Umbilical cord (tissue), 2 donors: ENCODE measurements around the gene NUDCD2. TPM values are rescaled to one million over a fixed set of nuclear protein-coding genes. Genes with fewer than 3 reads are reported as not detected.
A peak's percentile ranks its signal among the peaks of the same experiment; 100 is the strongest.
"Not testable (repeated sequence)": the region's sequence is repeated elsewhere in the genome, so short reads cannot be mapped to it uniquely, and the experiment has no call there.

Experiments
- DNase-seq: peaks from one replicate; pipeline ENCODE4 v3.0.0-alpha.2; 2015; ENCODE audit warnings: low spot score
- total RNA-seq: library from RNA; depleted of rRNA; stranded (reverse); fragments of >200 nt; gene quantifications from one replicate; pipeline ENCODE4 v1.2.3, GENCODE V29; 2014; ENCODE audit warnings: low replicate concordance; ENCODE audit not compliant: insufficient read depth

NUDCD2 gene
- total RNA-seq, 1 donor from 2014 or later = 16.4 TPM

DNA sequence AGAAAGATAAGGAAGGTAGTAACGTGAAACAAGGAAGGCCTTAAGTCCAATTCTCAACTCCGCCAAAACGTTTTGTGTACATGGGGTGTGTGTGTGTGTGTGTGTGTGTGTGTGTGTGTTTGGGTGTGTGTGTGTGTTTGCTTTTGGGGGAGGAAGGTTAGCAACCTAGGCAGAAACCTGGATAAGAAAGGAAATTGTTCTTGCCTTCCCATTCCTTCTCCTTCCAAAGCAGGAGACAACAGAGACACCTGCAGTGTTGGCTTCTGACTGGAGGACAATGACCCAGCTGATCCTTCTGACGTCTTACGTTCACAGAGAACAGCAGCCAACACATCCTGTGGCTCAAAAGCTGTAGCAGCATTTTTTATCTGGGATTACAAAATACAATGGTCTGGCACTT lies 26.6 kb downstream of the NUDCD2 start:
- no peak for DNase-seq

DNA sequence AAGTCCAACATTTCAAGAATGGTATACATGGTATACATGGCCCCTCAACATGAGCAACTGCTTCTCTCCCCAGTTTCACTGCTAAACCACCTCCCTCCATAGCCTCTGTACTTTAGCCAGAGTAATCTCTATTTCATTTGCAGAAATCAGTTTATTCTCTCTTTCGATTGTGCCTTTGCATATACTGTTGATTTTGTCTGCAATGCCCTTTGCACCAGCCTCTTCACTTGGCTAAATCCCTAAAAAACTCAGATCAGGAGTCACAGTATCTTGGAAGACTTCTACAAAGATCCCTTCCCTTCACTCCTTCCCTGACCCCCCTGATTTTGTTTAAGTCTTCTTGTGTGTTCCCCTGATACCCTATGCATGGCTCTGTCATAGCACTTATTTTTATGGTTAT lies 27.4 kb downstream of the NUDCD2 start:
- no peak for DNase-seq

DNA sequence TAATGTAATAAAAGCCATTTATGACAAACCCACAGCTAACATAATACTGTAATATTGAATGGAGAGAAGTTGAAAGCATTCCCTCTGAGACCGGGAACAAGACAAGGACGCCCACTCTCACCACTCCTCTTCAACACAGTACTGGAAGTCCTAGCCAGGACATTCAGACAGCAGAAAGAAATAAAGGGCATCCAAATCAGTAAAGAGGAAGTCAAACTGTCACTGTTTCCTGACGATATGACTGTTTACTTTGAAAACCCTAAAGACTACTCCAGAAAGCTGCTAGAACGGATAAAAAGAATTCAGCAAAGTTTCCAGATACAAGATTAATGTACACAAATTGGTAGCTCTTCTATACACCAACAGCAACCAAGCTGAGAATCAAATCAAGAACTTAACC lies 33.8 kb downstream of the NUDCD2 start:
- not testable (repeated sequence) for DNase-seq

DNA sequence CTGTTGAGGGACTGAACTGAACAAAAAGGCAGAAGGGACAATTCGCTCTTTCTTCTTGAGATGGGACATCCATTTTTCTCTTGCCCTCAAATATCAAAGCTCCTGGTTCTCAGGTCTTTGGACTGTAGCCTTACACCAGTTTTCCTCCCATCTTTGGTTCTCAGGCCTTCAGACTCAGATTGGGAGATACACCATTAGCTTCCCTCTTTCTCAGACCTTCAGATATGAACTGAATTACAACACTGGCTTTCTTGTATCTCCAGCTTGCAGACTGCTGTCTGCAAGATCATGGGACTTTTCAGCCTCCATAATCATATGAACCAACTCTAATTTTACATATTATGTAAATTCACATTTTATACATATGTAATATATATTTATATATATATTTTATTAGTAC lies 35.1 kb downstream of the NUDCD2 start:
- DNase-seq = no peak

DNA sequence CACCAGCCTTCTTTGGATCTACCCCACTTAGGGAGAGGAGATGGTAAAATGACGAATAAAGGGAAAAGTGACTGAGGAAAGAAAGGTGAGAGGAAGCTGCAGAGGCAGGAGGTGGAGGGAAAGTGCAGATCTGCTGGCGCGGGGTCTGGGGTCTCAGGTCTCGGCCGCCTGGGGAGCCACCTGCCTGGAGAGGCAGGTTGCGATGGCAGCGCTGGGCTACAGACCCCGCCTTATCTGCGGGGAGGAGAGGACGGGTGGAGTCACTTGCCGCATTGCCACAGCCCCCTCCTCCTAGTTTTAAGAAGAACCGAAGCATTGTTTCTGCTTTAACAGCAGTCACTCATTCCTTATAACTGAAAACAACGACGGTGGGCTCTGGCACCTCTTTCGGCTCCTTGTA lies 44.2 kb downstream of the NUDCD2 start:
- DNase-seq = not testable (repeated sequence)

DNA sequence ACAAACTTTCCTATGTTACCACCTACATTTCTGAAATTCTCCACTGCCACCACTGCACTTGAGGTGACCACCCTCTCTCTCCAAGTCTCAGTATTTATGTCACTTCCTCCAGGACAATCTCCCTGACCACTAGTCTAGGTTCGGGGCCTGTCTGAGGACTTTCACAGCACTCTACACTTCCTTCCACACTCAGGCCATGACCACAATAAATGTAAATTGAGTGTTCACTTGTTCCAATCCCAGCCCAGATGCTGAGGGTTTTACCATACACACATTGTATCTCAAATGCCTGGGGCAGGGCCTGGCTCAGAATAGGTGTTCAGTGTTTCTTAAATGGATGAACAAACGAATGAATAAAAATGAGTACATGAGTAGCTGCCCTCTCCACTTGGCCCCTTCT lies 49.4 kb downstream of the NUDCD2 start:
- no peak for DNase-seq

DNA sequence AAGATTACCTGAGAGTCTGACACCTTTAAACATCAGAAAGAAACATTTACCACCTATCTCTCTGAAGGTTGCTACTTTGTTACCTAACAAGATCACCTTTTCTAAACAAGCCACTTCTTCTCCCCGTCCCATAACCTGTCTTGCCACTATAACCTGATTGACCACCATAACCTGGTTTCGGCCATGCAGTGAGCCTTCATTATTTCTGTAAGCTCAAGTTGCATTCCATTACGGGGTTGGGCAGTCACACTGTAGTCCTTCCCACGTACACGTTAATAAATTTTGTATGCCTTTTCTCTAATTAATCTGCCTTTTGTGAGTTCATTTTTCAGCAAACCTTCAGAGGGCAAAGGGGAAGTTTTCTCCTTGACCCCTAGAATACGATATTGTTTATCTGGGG lies 50.5 kb downstream of the NUDCD2 start:
- DNase-seq = no peak

DNA sequence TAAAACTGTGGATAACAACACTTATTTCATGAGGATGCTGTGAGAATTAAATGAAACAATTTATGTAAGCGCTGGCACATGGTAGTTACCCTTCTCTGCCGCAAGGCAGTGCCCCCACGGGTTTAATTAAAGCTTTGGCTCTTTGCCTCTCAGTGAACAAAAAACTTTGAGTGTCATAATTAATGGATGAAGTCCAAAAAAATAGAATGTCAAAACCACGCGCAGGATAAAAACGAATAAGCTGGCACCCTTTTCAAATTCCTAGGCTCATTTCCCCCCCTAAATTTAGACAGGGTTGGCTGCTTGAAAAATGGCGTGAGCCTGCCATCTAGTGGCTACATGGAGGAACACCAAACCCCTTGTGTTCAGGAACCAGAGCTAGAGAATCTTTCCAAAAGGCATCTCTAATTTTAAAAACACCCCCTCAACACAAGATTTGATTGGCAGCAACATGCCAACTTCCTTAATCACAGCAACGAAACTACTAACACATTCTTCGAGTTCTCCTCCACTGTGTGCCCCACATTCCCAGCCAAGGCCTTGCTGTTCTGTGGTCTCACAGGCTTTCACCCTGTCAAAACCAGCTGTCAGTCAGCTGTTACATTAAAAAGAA lies 51.5 kb downstream of the NUDCD2 start:
- DNase-seq = peak; percentile 68

DNA sequence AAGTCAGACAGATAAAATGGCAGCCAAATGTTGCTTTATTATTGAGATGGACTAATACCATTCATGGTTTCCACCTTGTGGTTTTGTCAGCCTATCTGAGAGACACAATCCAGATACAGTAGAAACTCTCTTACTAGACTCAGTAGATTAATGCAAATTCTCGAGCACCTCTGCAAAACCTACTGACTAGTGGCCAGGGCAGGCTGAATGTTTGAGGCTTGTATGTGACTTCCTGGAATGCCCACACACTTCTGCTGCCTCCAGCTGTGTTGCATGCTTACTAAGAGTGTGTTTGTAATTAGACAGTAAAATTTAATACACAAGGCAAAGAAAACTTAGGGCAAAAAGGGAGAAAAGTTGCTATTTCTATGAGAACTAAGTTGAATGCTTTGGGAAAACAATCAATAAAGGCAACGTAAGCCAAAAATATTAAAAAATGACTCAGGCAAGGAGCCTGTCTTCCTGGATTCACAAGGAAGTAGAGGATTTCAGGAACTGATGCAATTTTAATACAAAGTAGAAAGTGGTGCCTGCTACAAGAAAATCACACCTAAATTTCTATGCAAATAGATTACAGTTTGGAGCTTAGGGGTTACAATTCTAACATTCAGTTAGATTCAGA lies 52.8 kb downstream of the NUDCD2 start:
- DNase-seq = no peak

DNA sequence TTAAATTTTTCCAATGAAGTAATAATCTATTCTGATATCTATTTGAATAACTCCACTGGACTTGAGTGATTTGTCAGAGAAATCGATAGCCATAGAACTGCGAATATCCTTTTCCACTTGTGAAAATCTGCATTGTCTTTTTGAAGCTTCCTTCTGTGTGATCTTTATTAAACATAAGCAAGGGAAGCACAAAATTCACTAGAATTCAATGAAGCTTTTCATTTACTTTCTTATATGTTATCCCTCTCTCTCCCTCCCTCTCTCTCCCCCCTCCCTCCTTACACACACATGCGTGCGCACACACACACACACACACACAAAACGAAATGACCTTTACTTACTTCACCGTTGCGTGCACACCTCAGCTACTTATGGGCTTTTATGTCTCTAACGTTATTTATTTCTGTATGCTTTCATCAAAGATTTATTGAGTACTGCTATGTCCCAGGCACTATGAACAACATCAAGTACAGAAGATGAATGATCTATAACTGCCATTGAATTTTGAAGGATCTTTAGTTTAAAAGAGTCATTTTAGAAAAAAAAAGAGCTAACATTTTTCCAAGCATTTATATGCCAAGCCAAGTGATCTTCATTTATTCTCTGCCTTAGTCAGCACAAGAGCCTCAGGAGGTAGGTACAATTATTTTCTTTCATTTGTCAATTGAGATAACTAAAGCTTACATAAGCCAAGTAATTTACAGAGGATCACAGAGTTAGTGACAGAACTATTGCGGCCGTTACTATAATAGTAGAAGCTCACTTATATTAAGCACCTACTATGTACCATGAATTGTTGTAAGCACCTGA lies 55.3 kb downstream of the NUDCD2 start:
- DNase-seq = no peak

DNA sequence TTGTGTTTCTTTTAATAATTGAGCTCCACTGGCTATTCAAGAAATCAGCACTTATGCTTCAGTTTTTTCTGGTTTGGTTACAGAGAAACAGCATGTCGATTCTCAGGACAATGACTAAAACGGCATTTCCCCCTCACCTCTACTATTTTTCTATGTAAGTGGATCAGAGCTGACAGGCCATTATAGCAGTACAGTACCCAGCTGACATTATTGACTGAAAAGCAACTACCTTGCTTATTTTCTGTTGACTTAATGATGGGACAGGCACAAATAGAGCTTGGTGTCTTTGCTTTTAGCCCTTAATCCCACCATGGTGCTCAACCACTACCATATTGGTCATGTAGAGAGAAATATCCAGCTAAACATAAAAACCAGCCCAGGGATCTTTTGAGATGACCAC lies 57.9 kb downstream of the NUDCD2 start:
- DNase-seq = no peak

DNA sequence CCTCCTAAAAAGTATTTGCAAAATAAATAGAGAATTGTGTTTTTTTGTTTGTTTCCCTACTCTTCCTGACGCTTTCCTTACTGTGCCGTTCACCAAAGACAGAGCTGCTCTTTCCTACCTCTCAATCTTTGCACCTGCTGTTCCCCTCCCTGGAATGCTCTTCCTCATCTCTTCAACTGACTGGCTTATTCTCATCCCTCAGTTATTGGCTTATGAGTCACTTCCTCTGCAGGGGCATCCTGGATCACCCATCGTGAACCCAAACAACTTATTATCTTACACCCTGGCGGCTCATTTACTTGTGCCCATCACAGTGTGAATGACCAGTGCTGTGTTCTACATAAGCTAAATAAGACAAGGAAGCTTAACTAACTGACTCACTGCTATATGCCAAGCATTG lies 58.6 kb downstream of the NUDCD2 start:
- DNase-seq = no peak

DNA sequence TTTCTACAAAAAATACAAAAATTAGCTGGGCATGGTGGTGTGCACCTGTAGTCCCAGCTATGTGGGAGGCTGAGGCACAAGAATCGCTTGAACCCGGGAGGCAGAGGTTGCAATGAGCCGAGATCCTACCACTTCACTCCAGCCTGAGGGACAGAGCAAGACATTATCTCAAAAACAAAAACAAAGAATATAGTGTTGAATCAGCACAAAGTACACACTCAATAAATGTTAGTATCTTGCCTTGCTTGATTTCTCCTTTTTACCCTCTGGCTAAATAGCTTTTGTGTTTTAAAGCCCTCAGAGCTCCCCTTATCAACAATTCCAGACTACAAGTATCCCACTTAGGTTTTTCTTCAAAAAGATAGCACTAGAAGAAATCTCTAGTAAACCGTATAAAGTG lies 60.0 kb downstream of the NUDCD2 start:
- no peak for DNase-seq

DNA sequence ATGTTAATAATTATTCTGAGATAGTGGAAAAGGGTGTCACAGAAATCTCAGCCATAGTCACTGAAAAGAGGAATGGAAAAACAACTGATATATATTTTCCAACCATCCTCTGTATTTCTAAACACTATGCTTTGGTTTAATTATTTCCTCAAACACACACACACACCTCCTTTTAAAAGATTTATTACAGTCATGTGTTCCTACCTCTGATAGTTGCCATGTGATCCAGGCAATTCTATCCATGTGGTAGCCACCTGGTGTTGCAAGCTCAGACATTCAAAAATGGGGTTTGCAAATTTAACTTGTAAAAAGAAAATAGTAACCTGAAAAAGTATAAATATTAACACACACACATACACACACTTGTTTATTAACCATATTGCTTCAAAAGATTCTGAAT lies 62.5 kb downstream of the NUDCD2 start:
- no peak for DNase-seq

DNA sequence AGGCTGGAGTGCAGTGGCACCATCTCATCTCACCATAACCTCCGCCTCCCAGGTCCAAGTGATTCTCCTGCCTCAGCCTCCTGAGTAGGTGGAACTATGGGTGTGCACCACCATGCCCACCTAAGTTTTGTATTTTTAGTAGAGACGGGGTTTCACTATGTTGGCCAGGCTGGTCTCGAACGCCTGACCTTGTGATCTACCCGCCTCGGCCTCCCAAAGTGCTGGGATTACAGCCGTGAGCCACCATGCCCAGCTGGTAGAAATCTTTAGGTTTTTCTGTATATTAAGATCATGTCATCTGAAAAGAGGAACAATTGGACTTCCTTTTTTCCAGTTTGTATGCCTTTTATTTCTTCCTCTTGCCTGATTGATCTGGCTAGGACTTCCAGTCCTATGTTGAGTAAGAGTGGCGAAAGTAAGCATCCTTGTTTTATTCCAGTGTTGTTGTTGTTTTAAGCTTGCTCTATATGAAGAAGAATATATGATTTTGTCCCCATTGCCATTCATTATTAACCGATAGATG lies 63.0 kb downstream of the NUDCD2 start:
- DNase-seq = not testable (repeated sequence)

Other genes starting within 250 kb of the NUDCD2 start
- gene CCNG1, start 22.5 kb downstream of the NUDCD2 start, total RNA-seq = 194 TPM
- 5.3 TPM for gene HMMR, start 530 bp upstream of the NUDCD2 start, total RNA-seq
- 84.7 TPM for gene MAT2B, start 45.5 kb upstream of the NUDCD2 start, total RNA-seq